ENCODE measurements around the gene CIDEA. TPM values are rescaled to one million over a fixed set of nuclear protein-coding genes. Genes with fewer than 3 reads are reported as not detected.

Gene CIDEA
- total RNA-seq, 1 experiment from 2014 or later: not detected

GRCh38 chr18:12304351-12305210 is 50.4 kb downstream of the CIDEA start:
- Histone ChIP-seq H3K27me3 (replicated peaks; ENCODE audit: control insufficient read depth, insufficient read depth, low read length) (no peaks in the 10 kb centered on the region), H3K4me1 (peaks cover 22% of the 10 kb centered on the region), H3K36me3 (ENCODE audit: control insufficient read depth, insufficient read depth, low read length) (no peaks in the 10 kb centered on the region), H3K4me3 (ENCODE audit: low read depth, low read length) (no peak overlapping the region), H3K9me3 (no peaks in the 10 kb centered on the region)
- DNase-seq: no peak
- H3K4me1 Mint-ChIP-seq (ENCODE audit: low read depth, unreplicated experiment): peaks cover 9% of the 10 kb centered on the region
- BruUV-seq (replicated peaks): no TSS peak
- ChIA-PET CTCF (no interaction called here), POLR2A (no interaction called here)
- no peaks in the 10 kb centered on the region for H3K27me3 Mint-ChIP-seq (ENCODE audit: insufficient read depth, unreplicated experiment)
- H3K27ac Mint-ChIP-seq (ENCODE audit: unreplicated experiment): no peak overlapping the region
- H3K9me3 Mint-ChIP-seq (ENCODE audit: unreplicated experiment): no peaks in the 10 kb centered on the region
- no peak overlapping the region for H3K4me3 Mint-ChIP-seq (ENCODE audit: unreplicated experiment)
- no peak for TF ChIP-seq CTCF (IDR thresholded peaks at IDR 0.05; ENCODE audit: insufficient read depth in 1 of 2, low read depth in 1 of 2, low read length in 1 of 2, severe bottlenecking in 1 of 2, unreplicated experiment in 1 of 2)
- intact Hi-C loops (cut with micrococcal nuclease; ENCODE audit: unreplicated experiment): no loop called here
- H3K36me3 Mint-ChIP-seq (ENCODE audit: insufficient read depth, unreplicated experiment): peaks cover 13% of the 10 kb centered on the region

GRCh38 chr18:12305211-12305610 is 51.0 kb downstream of the CIDEA start:
- Histone ChIP-seq H3K4me3 (ENCODE audit: low read depth, low read length) (no peak overlapping the region), H3K36me3 (ENCODE audit: control insufficient read depth, insufficient read depth, low read length) (no peaks in the 10 kb centered on the region), H3K4me1 (peaks cover 27% of the 10 kb centered on the region), H3K27me3 (replicated peaks; ENCODE audit: control insufficient read depth, insufficient read depth, low read length) (no peaks in the 10 kb centered on the region), H3K9me3 (no peaks in the 10 kb centered on the region)
- ChIA-PET POLR2A (no interaction called here), CTCF (no interaction called here)
- DNase-seq: no peak
- intact Hi-C loops (cut with micrococcal nuclease; ENCODE audit: unreplicated experiment): no loop called here
- no peak for TF ChIP-seq CTCF (IDR thresholded peaks at IDR 0.05; ENCODE audit: insufficient read depth in 1 of 2, low read depth in 1 of 2, low read length in 1 of 2, severe bottlenecking in 1 of 2, unreplicated experiment in 1 of 2)
- Mint-ChIP-seq H3K27me3 (ENCODE audit: insufficient read depth, unreplicated experiment) (no peaks in the 10 kb centered on the region), H3K9me3 (ENCODE audit: unreplicated experiment) (no peaks in the 10 kb centered on the region), H3K4me1 (ENCODE audit: low read depth, unreplicated experiment) (peaks cover 12% of the 10 kb centered on the region), H3K36me3 (ENCODE audit: insufficient read depth, unreplicated experiment) (peaks cover 20% of the 10 kb centered on the region), H3K27ac (ENCODE audit: unreplicated experiment) (no peak overlapping the region), H3K4me3 (ENCODE audit: unreplicated experiment) (no peak overlapping the region)
- BruUV-seq (replicated peaks): no TSS peak

GRCh38 chr18:12305930-12306629 is 51.9 kb downstream of the CIDEA start:
- H3K27ac Mint-ChIP-seq (ENCODE audit: unreplicated experiment): peak overlapping the region; percentile 24

More at GRCh38 chr18:12305930-12306629, 51.9 kb downstream of the CIDEA start:
- H3K4me1 Mint-ChIP-seq (ENCODE audit: low read depth, unreplicated experiment): peaks cover 12% of the 10 kb centered on the region
- intact Hi-C loops (cut with micrococcal nuclease; ENCODE audit: unreplicated experiment): no loop called here
- H3K4me1 ChIP-seq: peaks cover 27% of the 10 kb centered on the region
- ChIA-PET CTCF (interaction anchor here (0.9 kb wide), 1 partner anchor 17 kb away, joined by 12 read pairs; no protein-coding TSS in a partner anchor), POLR2A (interaction anchor here (0.6 kb wide), 1 partner anchor 8 kb away, joined by 3 read pairs; no protein-coding TSS in a partner anchor)
- H3K27me3 ChIP-seq (replicated peaks; ENCODE audit: control insufficient read depth, insufficient read depth, low read length): no peaks in the 10 kb centered on the region
- peaks cover 5% of the 10 kb centered on the region; the same call in 1 of the 2 replicates for H3K9me3 ChIP-seq
- DNase-seq: no peak
- TF ChIP-seq CTCF (IDR thresholded peaks at IDR 0.05; ENCODE audit: insufficient read depth in 1 of 2, low read depth in 1 of 2, low read length in 1 of 2, severe bottlenecking in 1 of 2, unreplicated experiment in 1 of 2): no peak
- BruUV-seq (replicated peaks): no TSS peak
- H3K9me3 Mint-ChIP-seq (ENCODE audit: unreplicated experiment): no peaks in the 10 kb centered on the region
- no peak overlapping the region for H3K4me3 ChIP-seq (ENCODE audit: low read depth, low read length)
- H3K36me3 Mint-ChIP-seq (ENCODE audit: insufficient read depth, unreplicated experiment): peaks cover 28% of the 10 kb centered on the region
- no peaks in the 10 kb centered on the region for H3K27me3 Mint-ChIP-seq (ENCODE audit: insufficient read depth, unreplicated experiment)
- peaks cover 2% of the 10 kb centered on the region; the same call in 1 of the 2 replicates for H3K36me3 ChIP-seq (ENCODE audit: control insufficient read depth, insufficient read depth, low read length)
- peak overlapping the region; percentile 80 for H3K4me3 Mint-ChIP-seq (ENCODE audit: unreplicated experiment)
